CD8-positive, alpha-beta memory T cell (primary cell): ENCODE data around the gene ZNRF1. TPM values are rescaled to one million over a fixed set of nuclear protein-coding genes. Genes with fewer than 3 reads are reported as not detected.

Experiments used
- CTCF ChIA-PET: fragments of 350-600 bp; sonication (Branson Sonifier 250); formaldehyde crosslinking; loops from one replicate; lab custom pipeline; 2021; ENCODE audit warnings: antibody characterized with exemption; lab: Charles Lee
- POLR2A ChIA-PET: fragments of 350-600 bp; sonication (Branson Sonifier 250); formaldehyde crosslinking; loops from one replicate; lab custom pipeline; 2021; ENCODE audit warnings: antibody characterized with exemption; lab: Charles Lee
- DNase-seq, 5 donors: peaks; one replicate each; pipeline versions ENCODE4 v3.0.0 to v3.0.0-alpha.2; 2020 to 2022; ENCODE audit warnings: mixed read lengths in 1 of 5
- H3K27ac ChIP-seq: one replicate; pipeline ENCODE4 v1.7.0; 2013; ENCODE audit warnings: low read depth, mild to moderate bottlenecking, low read length, moderate library complexity
- H3K27me3 ChIP-seq: 2 replicates; pipeline ENCODE4 v1.7.0; 2013; ENCODE audit warnings: low read length, mild to moderate bottlenecking; ENCODE audit not compliant: insufficient read depth, poor library complexity, severe bottlenecking
- H3K36me3 ChIP-seq: 2 replicates; pipeline ENCODE4 v1.7.0; 2013; ENCODE audit warnings: mild to moderate bottlenecking, low read length, moderate library complexity; ENCODE audit not compliant: insufficient read depth
- H3K4me1 ChIP-seq: 2 replicates; pipeline ENCODE4 v1.7.0; 2013; ENCODE audit warnings: mild to moderate bottlenecking, low read length, moderate library complexity; ENCODE audit not compliant: insufficient read depth
- H3K4me3 ChIP-seq: 2 replicates; pipeline ENCODE4 v1.7.0; 2013; ENCODE audit warnings: mild to moderate bottlenecking, low read length
- H3K9me3 ChIP-seq: 2 replicates; pipeline ENCODE4 v1.7.0; 2013; ENCODE audit warnings: mild to moderate bottlenecking, low read length
- H3K27ac Mint-ChIP-seq, 8 donors: one replicate each; pipeline ENCODE4 v1.8.0; 2020 to 2021; ENCODE audit warnings: mixed read lengths in 8 of 8, mild to moderate bottlenecking in 6 of 8, inconsistent platforms in 3 of 8, moderate library complexity in 3 of 8
- H3K27me3 Mint-ChIP-seq, 2 donors: one replicate each; pipeline ENCODE4 v1.8.0; 2020 to 2021; ENCODE audit warnings: mixed read lengths in 2 of 2, mild to moderate bottlenecking in 1 of 2, moderate library complexity in 1 of 2
- H3K36me3 Mint-ChIP-seq, 3 donors: one replicate each; pipeline ENCODE4 v1.8.0; 2020 to 2021; ENCODE audit warnings: mixed read lengths in 3 of 3, inconsistent platforms in 1 of 3, mild to moderate bottlenecking in 1 of 3
- H3K4me1 Mint-ChIP-seq, 3 donors: one replicate each; pipeline ENCODE4 v1.8.0; 2020 to 2021; ENCODE audit warnings: mixed read lengths in 3 of 3, inconsistent platforms in 1 of 3, mild to moderate bottlenecking in 1 of 3
- H3K4me3 Mint-ChIP-seq, 7 donors: one replicate each; pipeline ENCODE4 v1.8.0; 2020 to 2021; ENCODE audit warnings: mixed read lengths in 7 of 7, mild to moderate bottlenecking in 6 of 7, moderate library complexity in 4 of 7, inconsistent platforms in 2 of 7
- H3K9me3 Mint-ChIP-seq, 5 donors: one replicate each; pipeline ENCODE4 v1.8.0; 2020 to 2022; ENCODE audit warnings: mixed read lengths in 5 of 5, mild to moderate bottlenecking in 3 of 5, moderate library complexity in 2 of 5, inconsistent platforms in 1 of 5
- polyA plus RNA-seq: library from polyadenylated mRNA; unstranded; fragments of 300-500 nt; fragmentation: Illumina TruSeq; gene quantifications from one replicate; pipeline ENCODE4 v1.2.3, GENCODE V29; 2021
- total RNA-seq, 2 experiments: library from RNA; stranded (reverse); gene quantifications; one replicate each; pipeline ENCODE4 v1.2.3, GENCODE V29; 2021

Gene ZNRF1
- total and polyA plus RNA-seq, 3 experiments from 2014 or later = 2.2 to 14.1 (median 10.8) TPM

- H3K4me3 ChIP-seq = no peak overlapping the region
- peak overlapping the region; percentile 50 for H3K27ac ChIP-seq
- H3K27me3 ChIP-seq = no peaks in the 10 kb centered on the region
- Mint-ChIP-seq H3K36me3 (no peaks in the 10 kb centered on the region), H3K27ac (peak overlapping the region in 1 of 8 donors; percentile 69), H3K27me3 (no peaks in the 10 kb centered on the region), H3K4me1 (peaks cover 25 to 41% (median 26%) of the 10 kb centered on the region in 3 donors), H3K9me3 (no peaks in the 10 kb centered on the region), H3K4me3 (peak overlapping the region in 1 of 7 donors; percentile 38)
- peaks cover 22% of the 10 kb centered on the region for H3K4me1 ChIP-seq
- no peaks in the 10 kb centered on the region for H3K36me3 ChIP-seq
- CTCF ChIA-PET = interaction anchor here (1.1 to 1.2 kb wide), 2 partner anchors 9 to 47 kb away, joined by 3 read pairs; no protein-coding TSS in a partner anchor
- no peak for DNase-seq
- H3K9me3 ChIP-seq = no peaks in the 10 kb centered on the region
- POLR2A ChIA-PET = no interaction called here
Observed at GRCh38 chr16:75062976-75063346, 64.1 kb downstream of the ZNRF1 start.

DNA sequence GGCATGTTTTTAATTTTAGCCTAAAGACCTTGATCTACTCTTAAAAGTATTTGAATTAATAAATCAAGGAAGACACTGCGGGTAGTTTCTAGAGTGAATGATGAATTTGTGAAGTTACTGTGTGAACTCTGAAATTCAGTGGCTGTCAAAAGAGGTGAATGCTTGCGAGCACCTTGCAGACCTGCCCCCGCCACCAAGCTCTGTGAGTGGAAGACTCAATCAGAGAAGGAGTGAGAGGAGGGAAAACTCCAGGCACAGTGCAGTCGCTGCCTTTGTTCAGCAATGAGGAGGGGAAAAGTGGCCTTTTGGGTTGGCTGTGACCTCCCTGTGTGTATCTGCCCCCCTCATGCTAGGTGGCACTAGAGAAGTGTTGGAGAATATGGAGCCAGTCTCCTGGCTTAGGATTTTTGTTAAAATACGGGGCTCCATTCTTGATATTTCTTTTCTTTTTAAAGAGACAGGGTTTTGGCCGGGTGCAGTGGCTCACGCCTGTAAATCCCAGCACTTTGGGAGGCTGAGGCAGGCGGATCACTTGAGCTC lies 64.8 kb downstream of the ZNRF1 start:
- no peaks in the 10 kb centered on the region for H3K27me3 Mint-ChIP-seq
- no peaks in the 10 kb centered on the region for H3K36me3 Mint-ChIP-seq
- no peak overlapping the region for H3K4me3 ChIP-seq
- H3K9me3 Mint-ChIP-seq = no peaks in the 10 kb centered on the region
- no peaks in the 10 kb centered on the region for H3K27me3 ChIP-seq
- peaks cover 25 to 41% (median 26%) of the 10 kb centered on the region in 3 donors for H3K4me1 Mint-ChIP-seq
- ChIA-PET POLR2A (no interaction called here), CTCF (interaction anchor here (1.1 to 2.5 kb wide), 3 partner anchors 9 to 48 kb away, joined by 3 to 9 read pairs (median 3); no protein-coding TSS in a partner anchor)
- peak overlapping the region in 1 of 7 donors; percentile 17 for H3K4me3 Mint-ChIP-seq
- no peak for DNase-seq
- peaks cover 22% of the 10 kb centered on the region for H3K4me1 ChIP-seq
- no peaks in the 10 kb centered on the region for H3K9me3 ChIP-seq
- peak overlapping the region; percentile 50 for H3K27ac ChIP-seq
- peak overlapping the region in 2 of 8 donors; percentile 23 to 61 for H3K27ac Mint-ChIP-seq
- no peaks in the 10 kb centered on the region for H3K36me3 ChIP-seq

DNA sequence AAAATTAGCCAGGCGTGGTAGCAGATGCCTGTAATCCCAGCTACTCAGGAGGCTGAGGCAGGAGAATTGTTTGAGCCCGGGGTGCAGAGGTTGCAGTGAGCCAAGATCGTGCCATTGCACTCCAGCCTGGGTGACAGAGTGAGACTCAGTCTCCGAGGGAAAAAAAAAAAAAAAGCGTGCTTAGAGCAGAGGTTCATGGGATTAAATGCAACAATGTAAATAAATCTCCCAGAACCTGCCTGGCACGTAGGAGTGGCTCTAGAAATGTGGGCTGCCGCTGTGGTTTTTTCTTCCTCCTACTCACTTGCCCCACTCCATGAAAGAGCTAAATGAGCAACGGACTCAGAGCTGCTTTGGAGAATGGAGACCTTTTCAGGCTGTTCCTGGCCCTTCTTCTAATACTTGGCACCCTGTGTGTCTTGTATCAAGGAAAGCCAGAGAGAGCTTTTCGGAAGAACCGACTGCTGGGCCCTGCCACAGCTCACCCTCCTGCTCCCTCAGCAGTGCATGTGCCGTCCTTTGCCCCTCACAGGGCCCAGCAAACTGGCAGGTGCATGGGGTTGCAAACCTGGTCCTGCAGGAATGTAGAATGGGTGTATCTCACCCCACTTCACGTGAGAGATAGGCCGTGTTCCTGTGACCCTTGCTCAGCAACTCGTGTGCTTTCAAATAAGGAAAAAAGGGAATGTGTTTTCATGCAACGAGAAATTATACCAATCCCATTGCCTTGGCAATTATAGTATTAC lies 65.8 kb downstream of the ZNRF1 start:
- Mint-ChIP-seq H3K36me3 (no peaks in the 10 kb centered on the region), H3K4me1 (peaks cover 25 to 41% (median 26%) of the 10 kb centered on the region in 3 donors), H3K27me3 (no peaks in the 10 kb centered on the region), H3K9me3 (no peaks in the 10 kb centered on the region), H3K27ac (peak overlapping the region; percentile 25 to 95 (median 95)), H3K4me3 (peak overlapping the region; percentile 71 to 91 (median 83))
- Histone ChIP-seq H3K9me3 (no peaks in the 10 kb centered on the region), H3K4me1 (peaks cover 22% of the 10 kb centered on the region), H3K27me3 (no peaks in the 10 kb centered on the region), H3K4me3 (peak overlapping the region; percentile 48), H3K27ac (peak overlapping the region; percentile 57), H3K36me3 (no peaks in the 10 kb centered on the region)
- POLR2A ChIA-PET = interaction anchor here (0.7 kb wide), 1 partner anchor 30 kb away, joined by 4 read pairs; no protein-coding TSS in a partner anchor
- DNase-seq = peak in 1 of 5 donors; percentile 7
- CTCF ChIA-PET = interaction anchor here (0.6 to 2.5 kb wide), 2 partner anchors 47 to 553 kb away, joined by 3 to 9 read pairs; no protein-coding TSS in a partner anchor

- Histone ChIP-seq H3K9me3 (no peaks in the 10 kb centered on the region), H3K36me3 (no peaks in the 10 kb centered on the region), H3K27ac (peak overlapping the region; percentile 57), H3K27me3 (no peaks in the 10 kb centered on the region), H3K4me3 (peak overlapping the region; percentile 48), H3K4me1 (peaks cover 22% of the 10 kb centered on the region)
- Mint-ChIP-seq H3K4me3 (peak overlapping the region; percentile 71 to 91 (median 83)), H3K4me1 (peaks cover 26 to 41% (median 26%) of the 10 kb centered on the region in 3 donors), H3K36me3 (no peaks in the 10 kb centered on the region), H3K27me3 (no peaks in the 10 kb centered on the region), H3K27ac (peak overlapping the region; percentile 25 to 95 (median 95)), H3K9me3 (no peaks in the 10 kb centered on the region)
- ChIA-PET POLR2A (interaction anchor here (0.7 kb wide), 1 partner anchor 29 kb away, joined by 4 read pairs; no protein-coding TSS in a partner anchor), CTCF (interaction anchor here (0.6 to 2.5 kb wide), 3 partner anchors 9 to 552 kb away, joined by 3 to 9 read pairs (median 3); no protein-coding TSS in a partner anchor)
- DNase-seq = peak; percentile 16 to 56 (median 23)
Observed at GRCh38 chr16:75065149-75065505, 66.3 kb downstream of the ZNRF1 start.

- no peaks in the 10 kb centered on the region for H3K36me3 ChIP-seq
- peak overlapping the region; percentile 57 for H3K27ac ChIP-seq
- ChIA-PET POLR2A (no interaction called here), CTCF (interaction anchor here (0.8 to 2.5 kb wide), 2 partner anchors 8 to 46 kb away, joined by 3 to 9 read pairs; no protein-coding TSS in a partner anchor)
- H3K4me1 Mint-ChIP-seq = peaks cover 26 to 41% (median 29%) of the 10 kb centered on the region in 3 donors
- H3K27me3 ChIP-seq = no peaks in the 10 kb centered on the region
- peaks cover 22% of the 10 kb centered on the region for H3K4me1 ChIP-seq
- no peak for DNase-seq
- peak overlapping the region; percentile 27 to 91 (median 82) for H3K4me3 Mint-ChIP-seq
- no peaks in the 10 kb centered on the region for H3K36me3 Mint-ChIP-seq
- no peaks in the 10 kb centered on the region for H3K9me3 ChIP-seq
- no peak overlapping the region for H3K4me3 ChIP-seq
- H3K27me3 Mint-ChIP-seq = no peaks in the 10 kb centered on the region
- H3K9me3 Mint-ChIP-seq = no peaks in the 10 kb centered on the region
- peak overlapping the region; percentile 25 to 95 (median 95) for H3K27ac Mint-ChIP-seq
Observed at GRCh38 chr16:75065521-75066149, 66.8 kb downstream of the ZNRF1 start.

DNA sequence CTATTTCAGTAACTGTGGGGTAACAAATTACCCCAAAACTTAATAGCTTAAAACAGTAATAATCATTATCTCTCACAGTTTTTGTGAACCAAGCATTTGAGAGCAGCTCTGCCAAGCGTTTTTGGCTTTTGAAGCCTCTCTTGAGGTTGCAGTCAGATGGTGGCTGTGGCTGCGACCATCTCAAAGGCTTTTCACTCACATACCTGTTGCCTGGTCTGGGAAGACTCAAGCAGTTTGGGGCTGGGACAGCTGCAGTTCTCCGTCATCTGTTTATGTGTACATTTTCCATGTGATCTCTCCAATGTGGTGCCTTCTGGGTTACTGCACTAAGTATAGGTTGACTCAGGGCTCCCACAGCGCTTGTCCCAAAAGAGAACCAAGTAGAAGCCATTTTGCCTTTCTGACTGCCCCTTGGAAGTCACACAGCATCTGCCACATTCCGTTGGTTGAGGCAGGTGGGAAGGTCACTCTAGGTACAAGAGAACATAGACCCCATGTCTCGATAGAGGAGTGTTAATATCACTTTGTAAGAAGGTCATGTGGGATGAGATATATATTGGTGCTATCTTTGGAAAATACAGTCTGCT lies 68.1 kb downstream of the ZNRF1 start:
- no peak overlapping the region for H3K27ac ChIP-seq
- Mint-ChIP-seq H3K4me1 (peaks cover 26 to 41% (median 31%) of the 10 kb centered on the region in 3 donors), H3K4me3 (peak overlapping the region in 1 of 7 donors; percentile 7), H3K9me3 (no peaks in the 10 kb centered on the region), H3K36me3 (no peaks in the 10 kb centered on the region), H3K27me3 (no peaks in the 10 kb centered on the region), H3K27ac (peak overlapping the region in 2 of 8 donors; percentile 36 to 55)
- H3K4me1 ChIP-seq = peaks cover 22% of the 10 kb centered on the region
- ChIA-PET CTCF (no interaction called here), POLR2A (no interaction called here)
- no peaks in the 10 kb centered on the region for H3K36me3 ChIP-seq
- H3K4me3 ChIP-seq = no peak overlapping the region
- H3K9me3 ChIP-seq = no peaks in the 10 kb centered on the region
- no peaks in the 10 kb centered on the region for H3K27me3 ChIP-seq
- DNase-seq = no peak

DNA sequence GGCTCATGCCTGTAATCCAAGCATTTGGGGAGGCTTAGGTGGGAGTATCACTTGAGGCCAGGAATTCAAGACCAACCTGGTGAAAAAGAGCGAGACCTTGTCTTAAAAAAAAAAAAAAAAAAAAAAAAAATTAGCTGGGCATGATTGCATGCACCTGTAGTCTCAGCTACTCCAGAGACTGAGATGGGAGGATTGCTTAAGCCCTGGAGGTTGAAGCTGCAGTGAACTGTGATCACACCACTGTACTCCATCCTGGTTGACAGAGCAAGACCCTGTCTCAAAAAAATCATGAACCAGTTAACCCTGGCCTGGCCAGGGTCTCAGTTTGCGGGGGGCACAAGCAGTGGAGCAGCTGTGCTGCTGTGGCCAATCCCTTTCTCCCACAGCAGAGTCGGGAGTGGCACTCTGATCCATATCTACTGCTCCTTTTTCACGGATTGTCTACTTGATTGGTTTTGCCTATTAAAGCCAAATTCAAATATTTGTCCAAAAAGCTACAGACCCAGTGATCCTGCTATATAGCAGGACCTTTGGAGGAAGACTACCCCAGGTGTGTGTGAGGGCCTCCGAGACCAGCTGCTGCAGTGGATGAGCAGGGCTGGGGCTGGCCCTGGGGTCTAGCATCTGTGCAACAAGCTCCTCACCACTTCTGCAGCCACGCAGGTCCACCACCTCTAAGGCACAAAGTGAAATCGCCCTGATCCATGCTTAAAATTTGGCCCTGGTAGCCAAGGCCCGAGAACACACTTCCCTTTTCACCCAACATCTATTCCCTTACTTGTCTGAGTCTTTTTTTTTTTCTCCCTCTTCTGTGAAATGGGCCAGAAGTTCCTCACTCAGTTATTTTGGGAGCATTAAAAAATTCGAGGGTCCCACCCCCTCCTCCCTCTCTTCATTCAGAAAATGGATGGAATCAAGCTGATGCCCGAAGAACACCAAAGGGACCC lies 69.5 kb downstream of the ZNRF1 start:
- CTCF ChIA-PET = interaction anchor here (1.4 kb wide), 1 partner anchor 43 kb away, joined by 6 read pairs; no protein-coding TSS in a partner anchor
- no peaks in the 10 kb centered on the region for H3K36me3 Mint-ChIP-seq
- no peak overlapping the region for H3K4me3 Mint-ChIP-seq
- no peak for DNase-seq
- no peaks in the 10 kb centered on the region for H3K27me3 ChIP-seq
- no peaks in the 10 kb centered on the region for H3K9me3 ChIP-seq
- H3K27ac ChIP-seq = no peak overlapping the region
- H3K36me3 ChIP-seq = no peaks in the 10 kb centered on the region
- H3K27me3 Mint-ChIP-seq = no peaks in the 10 kb centered on the region
- H3K4me1 Mint-ChIP-seq = peaks cover 27 to 44% (median 32%) of the 10 kb centered on the region in 3 donors
- H3K9me3 Mint-ChIP-seq = no peaks in the 10 kb centered on the region
- no peak overlapping the region for H3K4me3 ChIP-seq
- H3K27ac Mint-ChIP-seq = no peak overlapping the region
- peaks cover 16% of the 10 kb centered on the region for H3K4me1 ChIP-seq
- POLR2A ChIA-PET = interaction anchor here (0.7 kb wide), 1 partner anchor 271 kb away, joined by 5 read pairs; no protein-coding TSS in a partner anchor
